ENCODE results near the gene TDRD15.
"Not testable (repeated sequence)": the region's sequence is repeated elsewhere in the genome, so short reads cannot be mapped to it uniquely, and the experiment has no call there.

TDRD15 gene

DNA sequence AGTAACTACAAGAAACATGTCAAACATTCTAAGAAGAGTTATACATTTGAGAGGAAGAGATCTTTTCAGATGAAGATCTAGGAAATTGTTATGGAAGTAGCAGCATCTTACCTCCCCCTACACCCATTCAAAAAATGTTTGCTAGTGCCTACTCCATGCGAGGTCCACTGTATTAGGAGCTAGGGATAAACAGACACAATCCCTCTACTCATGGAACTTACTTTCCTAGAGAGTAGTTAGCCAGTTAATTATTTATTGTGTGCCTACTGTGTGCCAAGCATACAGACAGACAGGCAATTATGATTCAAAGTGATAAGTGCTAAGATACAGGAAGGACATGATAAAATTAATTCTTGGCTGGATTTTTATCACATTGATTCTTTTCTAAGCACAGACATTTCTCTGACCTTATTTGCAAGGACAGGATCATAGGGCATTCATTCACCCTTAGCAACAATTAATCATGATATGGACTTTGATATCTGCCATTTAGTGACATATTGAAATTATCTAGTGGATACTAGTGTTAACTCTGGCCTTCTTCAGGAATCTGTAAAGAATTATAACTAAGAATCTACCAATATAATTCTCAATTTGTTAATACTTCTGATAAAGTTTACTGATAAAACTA lies 19.6 kb upstream of the TDRD15 start:
- no peak for TF ChIP-seq POLR2A (IDR thresholded peaks at IDR 0.05; ENCODE audit: low read depth, low read length)
- FAIRE-seq = no peak

DNA sequence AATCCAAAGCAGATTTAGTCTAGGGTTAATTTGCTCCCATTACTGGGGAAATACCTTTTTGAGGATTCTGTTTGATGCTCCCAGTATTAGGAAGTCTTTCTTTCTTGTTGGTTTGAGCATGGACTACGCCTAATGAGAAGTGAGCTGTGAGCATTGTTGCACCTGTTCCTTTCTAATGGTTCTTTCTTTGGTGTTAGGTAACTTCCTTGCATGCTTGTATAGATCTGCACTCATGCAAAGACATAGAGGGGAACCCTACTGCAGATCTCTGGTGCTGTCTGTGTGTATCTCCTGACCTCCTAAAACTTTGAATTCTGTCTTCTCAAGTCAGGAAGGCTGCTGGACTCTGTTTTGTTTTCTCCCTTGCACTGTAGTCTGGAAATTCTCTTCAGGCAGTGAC lies 12.8 kb upstream of the TDRD15 start:
- FAIRE-seq (no peak), DNase-seq (ENCODE audit: insufficient read length, low spot score) (no peak)
- no peak for TF ChIP-seq POLR2A (IDR thresholded peaks at IDR 0.05; ENCODE audit: low read depth, low read length)

More for the DNA sequence above, 19.6 kb upstream of the TDRD15 start:
- no peak for DNase-seq (ENCODE audit: insufficient read length, low spot score)

DNA sequence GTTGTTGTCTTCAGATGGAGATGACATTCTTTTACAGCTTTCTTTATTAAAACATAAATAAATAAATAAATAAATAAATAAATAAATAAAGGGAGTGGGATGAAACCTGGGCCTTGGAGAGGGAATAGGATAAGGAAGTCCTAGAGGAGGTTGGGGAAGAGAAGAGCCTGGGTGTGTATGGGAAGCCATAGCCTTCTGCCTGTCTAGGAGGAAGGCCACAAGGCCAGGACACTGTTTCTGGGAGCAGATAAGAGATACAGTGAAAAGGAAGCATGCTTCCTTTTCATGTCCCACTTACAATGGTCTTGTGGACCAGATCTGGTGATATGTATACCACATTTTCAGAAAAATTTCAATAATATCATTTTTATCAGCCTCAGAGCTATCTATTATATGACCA lies 6.1 kb upstream of the TDRD15 start:
- FAIRE-seq = no peak

DNA sequence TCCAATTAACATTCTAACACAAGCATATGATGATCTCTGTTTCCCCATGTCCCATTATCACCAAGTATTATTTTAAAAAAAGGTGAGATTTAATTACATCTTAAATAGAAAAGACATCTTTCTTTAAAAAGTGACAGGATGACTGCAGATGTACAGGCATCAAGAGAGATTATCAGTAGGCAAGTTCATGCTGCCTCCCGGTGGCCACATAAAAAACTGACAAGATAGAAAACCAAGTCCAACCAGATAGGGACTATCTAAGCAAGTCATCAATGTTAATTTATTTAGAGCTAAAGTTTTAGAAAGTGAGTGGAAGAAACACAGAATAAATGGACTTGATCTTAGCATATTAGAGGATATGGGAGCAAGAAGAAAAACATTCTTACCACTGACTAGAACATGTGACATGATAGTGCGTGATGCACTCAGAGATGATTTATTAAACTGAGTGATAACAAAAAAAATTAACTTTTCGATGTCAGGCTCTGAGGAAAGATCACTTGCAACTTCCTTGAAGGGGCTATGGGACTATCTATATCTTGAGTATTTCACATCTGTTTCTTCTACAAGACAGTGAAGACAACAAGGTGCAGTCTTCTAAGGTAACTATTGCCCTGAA lies 5.4 kb upstream of the TDRD15 start:
- DNase-seq (ENCODE audit: insufficient read length, low spot score) = no peak
- TF ChIP-seq POLR2A (IDR thresholded peaks at IDR 0.05; ENCODE audit: low read depth, low read length) = no peak
- FAIRE-seq = no peak

More for the DNA sequence above, 6.1 kb upstream of the TDRD15 start:
- TF ChIP-seq POLR2A (IDR thresholded peaks at IDR 0.05; ENCODE audit: low read depth, low read length) = no peak
- no peak for DNase-seq (ENCODE audit: insufficient read length, low spot score)

DNA sequence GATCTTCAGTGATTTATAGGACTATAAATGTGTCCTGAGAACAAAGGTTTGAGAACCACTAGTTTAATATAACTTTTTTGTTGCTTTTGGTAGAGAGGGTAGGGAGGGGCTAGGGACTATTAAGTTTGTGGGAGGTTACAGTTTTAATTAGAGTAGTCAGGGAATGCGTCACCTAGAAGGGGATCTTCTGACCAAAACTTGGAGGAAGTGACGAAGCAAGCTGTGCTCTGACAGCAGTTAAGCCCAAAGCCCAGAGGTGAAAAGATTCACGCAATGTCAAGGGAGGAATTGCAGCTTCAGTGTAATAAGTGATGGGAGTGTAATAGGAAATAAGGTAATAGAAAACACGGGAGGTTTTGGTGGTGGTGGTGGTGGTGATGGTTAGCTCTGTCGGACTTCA lies 8.1 kb downstream of the TDRD15 start:
- DNase-seq (ENCODE audit: insufficient read length, low spot score) = no peak
- no peak for FAIRE-seq

DNA sequence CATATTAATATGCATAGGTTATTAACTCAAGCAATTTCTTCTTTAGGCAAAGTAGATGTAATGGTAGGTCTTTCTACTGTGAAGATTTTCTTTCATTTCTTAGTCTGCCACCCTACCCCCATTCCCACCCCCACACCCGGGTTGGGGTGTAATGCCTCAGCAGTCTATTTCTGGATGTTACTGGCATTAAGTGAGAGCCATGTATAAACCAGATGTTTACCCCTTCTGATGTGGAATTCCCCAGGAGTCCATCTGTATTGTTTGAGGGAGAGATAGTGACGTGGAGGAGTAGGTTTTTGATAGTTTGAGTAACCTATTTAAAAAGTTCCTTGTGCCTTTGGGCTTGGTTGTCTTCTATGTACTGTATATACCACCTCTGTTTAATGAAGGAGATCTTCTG lies 11.8 kb downstream of the TDRD15 start:
- FAIRE-seq (no peak), DNase-seq (ENCODE audit: insufficient read length, low spot score) (no peak)
- no peak for TF ChIP-seq POLR2A (IDR thresholded peaks at IDR 0.05; ENCODE audit: low read depth, low read length)

More for the DNA sequence above, 8.1 kb downstream of the TDRD15 start:
- TF ChIP-seq POLR2A (IDR thresholded peaks at IDR 0.05; ENCODE audit: low read depth, low read length) = no peak

DNA sequence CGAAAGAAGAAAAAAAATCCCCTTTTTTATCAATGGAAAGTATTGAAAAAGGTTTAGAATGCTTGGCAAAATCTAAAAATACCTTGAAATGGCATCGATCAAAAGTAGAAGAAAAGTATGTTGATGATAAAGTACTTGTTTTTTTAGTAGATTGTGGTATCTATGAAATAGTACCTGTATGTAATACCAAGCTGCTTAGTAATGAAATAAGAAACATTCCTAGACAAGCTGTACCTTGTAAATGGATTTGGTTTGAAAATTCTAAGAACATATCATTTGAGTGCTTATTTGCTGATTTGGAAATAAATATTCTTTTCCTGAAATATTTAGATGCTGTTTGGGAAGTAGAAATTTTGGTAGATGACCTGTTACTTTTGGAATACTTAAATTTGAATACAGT lies 18.4 kb downstream of the TDRD15 start:
- DNase-seq (ENCODE audit: insufficient read length, low spot score) (no peak), FAIRE-seq (no peak)
- TF ChIP-seq POLR2A (IDR thresholded peaks at IDR 0.05; ENCODE audit: low read depth, low read length) = no peak

DNA sequence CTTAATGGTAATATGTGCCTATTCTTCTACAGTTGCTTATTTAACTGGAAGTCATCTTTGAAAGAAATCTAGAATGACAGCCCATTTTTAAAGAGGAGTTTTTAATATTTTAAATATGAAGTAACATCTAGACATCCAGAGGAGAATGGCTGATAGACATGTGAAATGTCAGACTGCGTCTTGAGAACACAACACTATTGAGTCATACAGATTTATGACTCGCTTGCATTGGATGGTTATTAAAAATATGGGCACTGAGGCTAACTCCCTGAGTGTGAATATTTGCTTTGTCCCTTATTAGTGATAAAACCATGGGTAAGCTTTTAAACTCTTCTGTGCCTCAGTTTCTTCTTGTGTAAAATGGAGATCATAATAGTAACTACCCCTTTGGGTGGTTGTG lies 22.9 kb downstream of the TDRD15 start:
- DNase-seq (ENCODE audit: insufficient read length, low spot score) = no peak
- no peak for FAIRE-seq
- no peak for TF ChIP-seq POLR2A (IDR thresholded peaks at IDR 0.05; ENCODE audit: low read depth, low read length)

DNA sequence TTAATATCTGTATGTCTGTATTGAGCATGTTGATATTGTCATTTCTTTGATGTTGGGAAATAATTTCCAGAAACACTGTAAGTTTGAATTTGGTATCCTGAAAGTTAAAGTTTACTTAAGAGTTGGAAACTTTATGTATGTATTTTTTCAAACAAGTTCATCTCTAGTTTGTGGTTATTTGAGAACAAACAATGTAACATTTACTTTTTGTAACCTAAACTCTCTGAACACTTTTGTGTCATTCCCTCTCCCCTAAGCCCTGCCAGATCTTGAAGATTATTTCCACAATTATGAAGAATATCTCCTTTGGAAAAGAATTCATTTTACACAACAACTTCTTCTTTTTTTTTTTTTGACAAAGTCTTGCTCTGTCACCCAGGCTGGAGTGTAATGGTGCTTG lies 24.9 kb downstream of the TDRD15 start:
- DNase-seq (ENCODE audit: insufficient read length, low spot score) (no peak), FAIRE-seq (no peak)
- no peak for TF ChIP-seq POLR2A (IDR thresholded peaks at IDR 0.05; ENCODE audit: low read depth, low read length)

DNA sequence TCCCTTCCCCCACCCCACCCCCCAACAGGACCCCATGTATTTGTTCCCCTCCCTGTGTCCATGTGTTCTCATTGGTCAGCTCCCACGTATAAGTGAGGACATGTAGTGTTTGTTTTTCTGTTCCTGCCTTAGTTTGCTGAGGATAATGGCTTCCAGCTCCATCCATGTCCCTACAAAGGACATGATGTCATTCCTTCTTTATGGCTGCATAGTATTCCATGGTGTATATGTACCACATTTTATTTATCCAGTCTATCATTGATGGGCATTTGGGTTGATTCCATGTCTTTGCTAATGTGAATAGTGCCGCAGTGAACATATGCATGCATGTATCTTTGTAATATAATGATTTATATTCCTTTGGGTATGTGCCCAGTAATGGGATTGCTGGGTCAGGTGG lies 27.5 kb downstream of the TDRD15 start:
- not testable (repeated sequence) for DNase-seq (ENCODE audit: insufficient read length, low spot score); FAIRE-seq

DNA sequence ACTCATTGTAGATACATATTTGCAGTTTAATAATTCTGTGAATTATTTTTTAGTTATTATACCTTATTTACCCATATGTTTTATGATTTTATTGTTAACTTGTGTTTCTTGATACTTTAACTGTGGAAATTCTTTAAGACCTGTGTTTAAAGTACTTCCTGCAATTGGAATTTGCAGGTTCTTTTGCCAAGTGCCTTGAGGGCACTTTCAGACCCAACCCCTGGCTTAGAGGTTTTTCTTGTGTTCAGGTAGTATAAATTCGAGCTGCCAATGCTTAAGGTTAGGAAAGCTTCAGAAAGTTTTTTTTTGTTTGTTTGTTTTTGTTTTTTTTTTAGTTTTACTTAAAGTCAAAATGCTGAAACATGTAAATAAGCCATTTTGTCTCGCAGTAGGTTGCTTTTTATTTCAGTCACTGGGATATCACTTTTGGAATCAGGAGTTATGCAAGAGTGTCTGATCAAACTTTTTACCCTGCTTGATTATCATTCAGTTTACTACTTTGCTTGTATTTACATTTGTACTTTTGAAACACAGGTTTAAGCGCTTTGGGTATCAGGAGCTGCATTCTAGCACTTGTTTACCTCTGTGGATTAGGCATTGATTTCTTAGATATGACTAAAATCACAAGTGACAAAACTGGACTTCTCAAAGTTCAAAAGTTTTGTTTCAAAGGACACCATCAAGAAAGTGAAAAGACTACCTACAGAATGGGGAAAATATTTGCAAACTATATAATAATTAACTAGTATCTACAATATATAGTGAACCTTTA lies 31.8 kb downstream of the TDRD15 start:
- no peak for FAIRE-seq
- no peak for TF ChIP-seq POLR2A (IDR thresholded peaks at IDR 0.05; ENCODE audit: low read depth, low read length)
- no peak for DNase-seq (ENCODE audit: insufficient read length, low spot score)

DNA sequence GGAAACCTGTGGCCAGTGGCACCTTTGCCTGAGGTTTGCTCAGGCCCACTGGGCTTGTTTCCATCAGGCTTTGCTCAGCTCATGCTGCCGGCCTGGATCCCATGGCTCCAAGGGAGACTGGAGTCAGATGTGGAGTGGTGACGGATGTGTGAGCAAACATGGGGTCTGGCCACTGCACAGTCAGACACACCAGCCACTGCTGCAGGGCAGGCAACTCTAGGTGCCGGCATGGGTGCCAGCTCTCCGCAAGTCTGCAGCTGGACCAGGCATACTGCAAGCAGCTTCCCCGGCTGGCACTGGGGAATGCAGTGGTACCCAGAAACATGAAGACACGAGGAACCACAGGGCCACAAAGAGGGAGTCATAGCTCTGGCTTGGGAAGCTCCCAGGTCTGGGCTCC lies 37.4 kb downstream of the TDRD15 start:
- no peak for TF ChIP-seq POLR2A (IDR thresholded peaks at IDR 0.05; ENCODE audit: low read depth, low read length)
- FAIRE-seq (no peak), DNase-seq (ENCODE audit: insufficient read length, low spot score) (no peak)

DNA sequence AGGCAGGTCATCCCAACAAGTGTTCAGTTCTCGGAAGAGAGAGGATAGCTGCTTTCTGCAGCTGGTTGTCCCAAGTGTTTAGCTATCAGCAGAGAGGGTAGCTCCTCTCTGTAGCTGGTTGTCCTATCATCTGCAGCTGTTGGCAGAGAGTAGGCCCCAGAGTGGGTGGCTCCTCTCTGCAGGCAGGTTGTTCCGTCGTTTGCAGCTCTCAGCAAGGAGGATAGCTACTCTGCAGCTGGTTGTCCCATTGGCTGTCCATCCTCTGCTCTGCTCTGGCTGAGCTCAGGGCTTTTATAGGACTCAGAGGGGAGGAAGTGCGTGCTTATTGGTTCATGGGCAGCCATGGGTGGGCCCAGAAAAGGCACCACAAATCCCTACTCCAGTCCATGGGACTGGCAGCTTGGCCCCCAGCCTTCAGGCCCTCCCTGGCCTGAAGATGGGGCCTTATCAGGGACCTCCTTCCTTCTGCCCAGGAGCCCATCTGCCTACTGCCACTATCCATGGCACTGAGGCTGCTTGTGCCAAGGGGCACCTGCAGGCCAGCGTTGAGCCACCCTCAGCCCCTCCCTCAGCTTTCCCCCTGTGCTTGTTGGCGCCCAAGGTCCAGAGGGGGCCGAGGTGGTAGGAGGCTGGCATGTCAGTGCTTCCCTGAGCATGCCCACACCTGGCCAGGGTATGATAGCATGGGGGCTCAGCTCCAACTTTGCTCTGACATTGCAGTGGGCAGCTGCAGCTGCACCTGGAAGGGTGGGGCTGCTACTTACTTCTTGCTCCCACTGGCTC lies 38.3 kb downstream of the TDRD15 start:
- DNase-seq (ENCODE audit: insufficient read length, low spot score) = no peak
- TF ChIP-seq POLR2A (IDR thresholded peaks at IDR 0.05; ENCODE audit: low read depth, low read length) = no peak
- no peak for FAIRE-seq

DNA sequence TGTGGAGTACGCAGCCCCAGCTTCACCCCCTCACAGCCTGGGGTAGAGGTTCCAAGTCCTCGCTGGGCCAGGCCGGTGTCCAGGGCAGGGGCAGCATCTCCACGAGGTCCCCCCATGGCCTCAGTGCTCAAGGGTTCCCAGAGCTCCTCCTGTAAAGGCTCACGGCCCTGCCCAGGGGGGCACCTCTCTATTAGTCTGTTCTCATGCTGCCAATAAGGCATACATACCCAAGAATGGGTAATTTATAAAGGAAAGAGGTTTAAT lies 38.8 kb downstream of the TDRD15 start:
- FAIRE-seq (no peak), DNase-seq (ENCODE audit: insufficient read length, low spot score) (no peak)

More for the DNA sequence above, 38.8 kb downstream of the TDRD15 start:
- no peak for TF ChIP-seq POLR2A (IDR thresholded peaks at IDR 0.05; ENCODE audit: low read depth, low read length)

Measured in H54 (cell line).